Occipital lobe (tissue), 2 donors: ENCODE results near the gene SLC4A4. TPM values are rescaled to one million over a fixed set of nuclear protein-coding genes. Genes with fewer than 3 reads are reported as not detected.
"Not testable (repeated sequence)": the region's sequence is repeated elsewhere in the genome, so short reads cannot be mapped to it uniquely, and the experiment has no call there.

Experiments used
- DNase-seq: peaks from one replicate; lab custom pipeline; 2025; lab: John Stamatoyannopoulos, UW
- total RNA-seq: library from RNA; depleted of rRNA; stranded (reverse); fragments of >200 nt; gene quantifications from one replicate; pipeline ENCODE4 v1.2.3, GENCODE V29; 2014

SLC4A4 gene
- total RNA-seq, 1 donor from 2014 or later, result 15.6 TPM

- DNase-seq, result not testable (repeated sequence)
These were observed 70.1 kb downstream of the SLC4A4 start for GRCh38 chr4:71408961-71409360.

- no peak for DNase-seq
These were observed 73.2 kb downstream of the SLC4A4 start for GRCh38 chr4:71411981-71412380.

- DNase-seq, result no peak
These were observed 76.7 kb downstream of the SLC4A4 start for GRCh38 chr4:71415491-71415890.

GRCh38 chr4:71417150-71417549, 78.3 kb downstream of the SLC4A4 start:
- no peak for DNase-seq

GRCh38 chr4:71426381-71427042, 87.7 kb downstream of the SLC4A4 start:
- no peak for DNase-seq

GRCh38 chr4:71429106-71429505, 90.3 kb downstream of the SLC4A4 start:
- no peak for DNase-seq

- DNase-seq, result no peak
These were observed 91.1 kb downstream of the SLC4A4 start for GRCh38 chr4:71429962-71430361.

GRCh38 chr4:71430609-71431008, 91.8 kb downstream of the SLC4A4 start:
- DNase-seq, result no peak

- DNase-seq, result no peak
These were observed 101.8 kb downstream of the SLC4A4 start for GRCh38 chr4:71440612-71441011.

- DNase-seq, result no peak
These were observed 102.7 kb downstream of the SLC4A4 start for GRCh38 chr4:71441186-71442169.

- no peak for DNase-seq
These were observed 103.5 kb downstream of the SLC4A4 start for GRCh38 chr4:71442336-71442735.

GRCh38 chr4:71444395-71444794, 105.6 kb downstream of the SLC4A4 start:
- no peak for DNase-seq

GRCh38 chr4:71445811-71446210, 107.0 kb downstream of the SLC4A4 start:
- no peak for DNase-seq

GRCh38 chr4:71446479-71447081, 107.8 kb downstream of the SLC4A4 start:
- DNase-seq, result no peak

- no peak for DNase-seq
These were observed 110.2 kb downstream of the SLC4A4 start for GRCh38 chr4:71449040-71449439.

GRCh38 chr4:71449878-71450277, 111.1 kb downstream of the SLC4A4 start:
- DNase-seq, result no peak

- DNase-seq, result no peak
These were observed 114.7 kb downstream of the SLC4A4 start for GRCh38 chr4:71453531-71453930.

- DNase-seq, result peak; percentile 49
These were observed 118.0 kb downstream of the SLC4A4 start for GRCh38 chr4:71456841-71457240.

GRCh38 chr4:71460371-71460770, 121.6 kb downstream of the SLC4A4 start:
- no peak for DNase-seq

- no peak for DNase-seq
These were observed 122.6 kb downstream of the SLC4A4 start for GRCh38 chr4:71461422-71461821.

- DNase-seq, result no peak
These were observed 128.0 kb downstream of the SLC4A4 start for GRCh38 chr4:71466775-71467174.

GRCh38 chr4:71468116-71468710, 129.4 kb downstream of the SLC4A4 start:
- DNase-seq, result no peak
